Heart left ventricle (tissue), 13 donors: ENCODE data around the gene HDGFL2.

Experiments used
- CTCF ChIP-seq, 12 donors: fragments of 200-600 bp; sonication (generic) in 4 of 12; IDR thresholded peaks; one replicate each; pipeline versions ENCODE4 v1.5.0 to v1.8.0; 2018 to 2022; ENCODE audit warnings: antibody characterized with exemption in 12 of 12, mild to moderate bottlenecking in 5 of 12
- POLR2A ChIP-seq, 2 donors: fragments of 450-650 bp; IDR thresholded peaks; one replicate each; pipeline ENCODE4 v1.6.1; 2017; ENCODE audit warnings: antibody characterized with exemption in 2 of 2, mild to moderate bottlenecking in 2 of 2, moderate library complexity in 2 of 2
- donor health status: ischemic (EF 13 %, LVEDD 7.1; RV severe dilation, severe dysfunction).
- donor health status: DM: no; HTN: yes; CAD: no.
- donor health status: DM: no; HTN: no; CAD: no.
- donor health status: ischemic (EF 25% LVEDD 6.9; RV normal size, moderate dysfunction).
- donor health status: ischemic (EF 25% LVEDD 5.7; RV mildly dilated, moderate dysfunction).
- donor health status: ischemic (EF 35%, LVEDD 5.7; RV mildly dilated, moderate dysfunction).
- donor health status: nonischemic (EF 11% LVEDD 7.7; RV severe dilation, severe dysfunction).
- donor health status: DM: yes; HTN: yes; CAD: no.
- donor health status: PGD.
- donor health status: ischemic (EF 29% LVEDD 5.4; RV normal size, mild dysfunction).
- donor health status: nonischemic (EF 23%, LVEDD 6.1; RV moderate dilation, normal function).

DNA sequence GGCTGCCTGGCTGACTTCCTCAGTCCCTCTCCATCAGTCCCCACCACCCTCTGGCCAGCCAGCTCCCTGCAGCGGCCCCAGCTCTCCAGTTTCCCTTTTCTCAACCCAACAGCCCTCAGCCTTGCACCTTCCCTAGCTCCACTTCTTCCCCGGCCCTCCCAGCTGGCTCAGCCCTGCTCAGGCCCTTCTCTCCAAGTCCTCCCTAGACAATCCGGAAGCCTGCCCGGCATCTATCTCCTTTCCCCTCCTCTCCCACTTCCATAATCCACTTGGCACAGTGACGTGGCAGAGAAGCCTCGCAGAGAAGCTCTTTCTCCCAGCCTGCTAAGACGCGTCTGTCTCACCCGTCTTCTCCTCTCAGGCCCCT lies 15.6 kb upstream of the HDGFL2 start:
- TF ChIP-seq CTCF (IDR thresholded peaks at IDR 0.05): no peak
- TF ChIP-seq POLR2A (IDR thresholded peaks at IDR 0.05): no peak
